GM12878 (cell line): Measurements from ENCODE around the gene PRR15. TPM values are rescaled to one million over a fixed set of nuclear protein-coding genes. Genes with fewer than 3 reads are reported as not detected.

Experiments
- ATAC-seq: fragments of 200-7000 bp; cut with Tn5 transposase; 3 replicates; pipeline ENCODE4 v1.9.1; 2020; ENCODE audit warnings: mild to moderate bottlenecking, moderate library complexity
- BruUV-seq: library from RNA; stranded (reverse); fragments of 400-500 nt; replicated peaks from 2 replicates; lab custom pipeline; 2021; lab: Mats Ljungman, UMichigan
- CTCF ChIA-PET: fragments of 300-600 bp; sonication (Branson Sonifier 250); formaldehyde crosslinking; extraction: SDS; loops from one replicate; lab custom pipeline; 2021; ENCODE audit warnings: inconsistent platforms; lab: Yijun Ruan, JAX
- POLR2A ChIA-PET: fragments of 350-600 bp; formaldehyde crosslinking; extraction: SDS; loops from one replicate; lab custom pipeline; 2021; ENCODE audit warnings: inconsistent platforms; lab: Charles Lee
- RAD21 ChIA-PET: fragments of 300-600 bp; sonication (Branson Sonifier 250); formaldehyde crosslinking; loops from one replicate; lab custom pipeline; 2023; ENCODE audit warnings: antibody characterized with exemption; ENCODE audit not compliant: unreplicated experiment; lab: Charles Lee
- SMC1A ChIA-PET: fragments of 300-600 bp; sonication (Branson Sonifier 250); formaldehyde crosslinking; loops from one replicate; lab custom pipeline; 2023; ENCODE audit not compliant: unreplicated experiment, uncharacterized antibody; lab: Charles Lee
- DNase-seq: peaks from one replicate; pipeline ENCODE4 v3.0.0-alpha.2; 2011; ENCODE audit warnings: low read depth, low spot score
- FAIRE-seq: peaks from 3 replicates; lab custom pipeline; 2011; peaks lifted over from hg19 to GRCh38; lab: Jason Lieb, UNC
- H2AFZ ChIP-seq: 2 replicates; pipeline ENCODE4 v1.6.0; 2011; ENCODE audit warnings: low read depth, low read length, control low read depth; ENCODE audit not compliant: control insufficient read depth
- H3K27ac ChIP-seq: 2 replicates; pipeline ENCODE4 v1.5.1; 2011; ENCODE audit warnings: control low read depth; ENCODE audit not compliant: control insufficient read depth, insufficient read depth
- H3K27me3 ChIP-seq, 2 experiments: replicated peaks in 1 of 2; 2 replicates each; pipeline versions ENCODE4 v1.6.0 to v1.6.1; 2011; ENCODE audit warnings: low read length in 1 of 2; ENCODE audit not compliant: control insufficient read depth in 2 of 2, insufficient read depth in 2 of 2
- H3K36me3 ChIP-seq, 2 experiments: 2 replicates each; pipeline ENCODE4 v1.5.1; 2011; ENCODE audit warnings: low read length in 1 of 2; ENCODE audit not compliant: control insufficient read depth in 2 of 2, insufficient read depth in 2 of 2
- H3K4me1 ChIP-seq: 2 replicates; pipeline ENCODE4 v1.6.1; 2011; ENCODE audit warnings: mild to moderate bottlenecking, low read length, moderate library complexity, mixed read lengths; ENCODE audit not compliant: control insufficient read depth, insufficient read depth
- H3K4me2 ChIP-seq: 2 replicates; pipeline ENCODE4 v1.6.0; 2011; ENCODE audit warnings: control low read depth; ENCODE audit not compliant: control insufficient read depth, insufficient read depth
- H3K4me3 ChIP-seq: fragments of 200-600 bp; sonication (generic); 2 replicates; pipeline ENCODE4 v1.5.1; 2016
- H3K79me2 ChIP-seq: 2 replicates; pipeline ENCODE4 v1.6.0; 2011; ENCODE audit warnings: low read length; ENCODE audit not compliant: control insufficient read depth, insufficient read depth
- H3K9ac ChIP-seq: 2 replicates; pipeline ENCODE4 v1.8.0; 2011; ENCODE audit warnings: low read length, control low read depth, mixed read lengths; ENCODE audit not compliant: control insufficient read depth, insufficient read depth
- H3K9me3 ChIP-seq: replicated peaks from 3 replicates; pipeline ENCODE4 v1.5.1; 2011; ENCODE audit warnings: mild to moderate bottlenecking, low read length; ENCODE audit not compliant: control insufficient read depth, insufficient read depth
- H4K20me1 ChIP-seq: 2 replicates; pipeline ENCODE4 v1.6.0; 2011; ENCODE audit not compliant: control insufficient read depth, insufficient read depth
- BCL3 ChIP-seq: IDR thresholded peaks from 2 replicates; pipeline ENCODE4 v1.6.1; 2011; ENCODE audit warnings: borderline replicate concordance, low read depth, mild to moderate bottlenecking, moderate library complexity, low read length; ENCODE audit not compliant: insufficient read depth, poor library complexity, severe bottlenecking
- BCLAF1 ChIP-seq: fragments of 450-650 bp; IDR thresholded peaks from 2 replicates; pipeline ENCODE4 v1.6.1; 2017; ENCODE audit warnings: antibody characterized with exemption, mild to moderate bottlenecking, moderate library complexity
- BMI1 ChIP-seq: fragments of 450-650 bp; IDR thresholded peaks from 2 replicates; pipeline ENCODE4 v1.6.1; 2016; ENCODE audit warnings: mild to moderate bottlenecking, moderate library complexity, borderline replicate concordance
- BRCA1 ChIP-seq: IDR thresholded peaks from 2 replicates; pipeline ENCODE4 v1.6.1; 2011; ENCODE audit warnings: low read depth, low read length, improper control_type of control experiment
- CEBPB ChIP-seq, 2 experiments: fragments of 150-350 bp in 1 of 2; IDR thresholded peaks; 2 replicates each; pipeline ENCODE4 v1.6.1; 2012 to 2014; ENCODE audit warnings: low read depth in 2 of 2, low read length in 2 of 2, borderline replicate concordance in 1 of 2, inconsistent platforms in 1 of 2
- CREM ChIP-seq: IDR thresholded peaks from 2 replicates; pipeline ENCODE4 v1.6.1; 2014; ENCODE audit warnings: antibody characterized with exemption, low read depth
- GABPA ChIP-seq: IDR thresholded peaks from 2 replicates; pipeline ENCODE4 v1.6.1; 2014; ENCODE audit warnings: antibody characterized with exemption, low read depth, mild to moderate bottlenecking, inconsistent platforms
- KDM1A ChIP-seq: fragments of 200-600 bp; sonication (generic); IDR thresholded peaks from 2 replicates; pipeline ENCODE4 v1.6.1; 2016; ENCODE audit warnings: borderline replicate concordance
- MTA2 ChIP-seq: fragments of 450-650 bp; IDR thresholded peaks from 2 replicates; pipeline ENCODE4 v1.6.1; 2016; ENCODE audit warnings: low read depth, mild to moderate bottlenecking, moderate library complexity
- MTA3 ChIP-seq: IDR thresholded peaks from 2 replicates; pipeline ENCODE4 v1.6.1; 2012; ENCODE audit warnings: low read length, inconsistent platforms, borderline replicate concordance
- NR2C2 ChIP-seq: IDR thresholded peaks from 2 replicates; pipeline ENCODE4 v1.6.1; 2011; ENCODE audit warnings: borderline replicate concordance, low read depth; ENCODE audit not compliant: control insufficient read depth, insufficient read length
- RAD21 ChIP-seq: IDR thresholded peaks from 2 replicates; pipeline ENCODE4 v1.6.1; 2011; ENCODE audit warnings: mild to moderate bottlenecking, low read depth, low read length, moderate library complexity; ENCODE audit not compliant: insufficient read depth
- RBBP5 ChIP-seq: fragments of 200-600 bp; sonication (generic); conservative IDR thresholded peaks from 2 replicates; pipeline ENCODE4 v1.6.1; 2016
- SREBF1 ChIP-seq: IDR thresholded peaks from 2 replicates; pipeline ENCODE4 v1.6.1; 2012; ENCODE audit warnings: mild to moderate bottlenecking, low read length
- ZZZ3 ChIP-seq: IDR thresholded peaks from 2 replicates; pipeline ENCODE4 v1.6.1; 2011; ENCODE audit warnings: low read depth; ENCODE audit not compliant: control insufficient read depth, insufficient read length
- WGBS: methylation state at CpG from one replicate; pipeline ENCODE4 v1.1.6; 2016; ENCODE audit warnings: low lambda C conversion rate; ENCODE audit not compliant: insufficient replicate concordance, insufficient coverage; ENCODE audit errors: missing lambda C conversion rate; 5-methylcytosine and 5-hydroxymethylcytosine counted together
- in situ Hi-C: fragments of 300-500 bp; cut with MboI; formaldehyde crosslinking; loops from 9 replicates; pipeline ENCODE4 v1.14.3; 2018; ENCODE audit warnings: mixed read lengths
- intact Hi-C: fragments of 100-400 bp; cut with micrococcal nuclease; formaldehyde crosslinking; loops from one replicate; pipeline ENCODE4 v1.14.2; 2022; ENCODE audit not compliant: unreplicated experiment
- polyA plus RNA-seq, 11 experiments: library from polyadenylated mRNA; depleted of rRNA in 4 of 11; unstranded in 6 of 11; stranded (reverse) in 5 of 11; fragments of >200 nt; fragmentation: Nextera tagmentation in 4 of 11; fragmentation: Illumina TruSeq in 1 of 11; extraction: Ambion mirVana in 4 of 11; extraction: Trizol in 1 of 11; gene quantifications; 1 replicate in 1 of 11; 2 replicates in 10 of 11; pipeline versions ENCODE4 v1.2.1 to v1.2.3, GENCODE V29; 2011 to 2016; ENCODE audit warnings: inconsistent platforms in 2 of 11, missing spikeins in 2 of 11, low read depth in 1 of 11
- total RNA-seq, 4 experiments: library from RNA; depleted of rRNA in 3 of 4; stranded (reverse); fragments of >200 nt in 3 of 4; fragmentation: Illumina TruSeq in 1 of 4; extraction: Trizol in 1 of 4; gene quantifications; 2 replicates each; pipeline versions ENCODE4 v1.2.1 to v1.2.3, GENCODE V29; 2013 to 2021

PRR15 gene
- total and polyA plus RNA-seq, 10 of the 15 experiments (the other 5 are each of a cell fraction or from before 2014, with no cell fraction given) = not detected

- no peak for TF ChIP-seq MTA2
- TF ChIP-seq RAD21 = no peak
- TF ChIP-seq SREBF1 = no peak
- TF ChIP-seq RBBP5 = no peak
- TF ChIP-seq MTA3 = no peak
- TF ChIP-seq GABPA = no peak
- Histone ChIP-seq H3K36me3 (no peaks in the 10 kb centered on the region), H3K27me3 (peaks cover 0 to 2% of the 10 kb centered on the region in 2 experiments; a peak in 1 of 4 replicates), H2AFZ (no peak overlapping the region), H3K79me2 (no peaks in the 10 kb centered on the region), H3K4me2 (no peak overlapping the region), H3K4me3 (no peak overlapping the region), H3K9ac (no peak overlapping the region), H3K4me1 (no peaks in the 10 kb centered on the region), H3K9me3 (no peaks in the 10 kb centered on the region), H4K20me1 (no peaks in the 10 kb centered on the region), H3K27ac (no peak overlapping the region)
- RAD21 ChIA-PET = no interaction called here
- no peak for ATAC-seq
- no peak for FAIRE-seq
- no peak for DNase-seq
- no TSS peak for BruUV-seq
- in situ Hi-C loops = no loop called here
- intact Hi-C loops = loop anchor here (10.0 kb wide), 1 partner anchor 680 kb away; no protein-coding TSS in a partner anchor
- SMC1A ChIA-PET = no interaction called here
- POLR2A ChIA-PET = no interaction called here
- CTCF ChIA-PET = interaction anchor here (0.6 kb wide), 1 partner anchor 508 kb away, joined by 3 read pairs; no protein-coding TSS in a partner anchor
Measured at GRCh38 chr7:29604702-29605101, 41.1 kb downstream of the PRR15 start.

GRCh38 chr7:29605671-29606070, 42.0 kb downstream of the PRR15 start:
- in situ Hi-C loops = no loop called here
- ChIA-PET POLR2A (no interaction called here), SMC1A (no interaction called here), RAD21 (no interaction called here), CTCF (no interaction called here)
- H3K36me3 ChIP-seq = no peaks in the 10 kb centered on the region
- DNase-seq (no peak), ATAC-seq (no peak), FAIRE-seq (no peak)
- H2AFZ ChIP-seq = no peak overlapping the region
- no TSS peak for BruUV-seq
- H3K9me3 ChIP-seq = no peaks in the 10 kb centered on the region
- H3K27me3 ChIP-seq = peaks cover 0 to 2% of the 10 kb centered on the region in 2 experiments; a peak in 1 of 4 replicates
- H3K9ac ChIP-seq = no peak overlapping the region
- H3K4me3 ChIP-seq = no peak overlapping the region
- H3K4me2 ChIP-seq = no peak overlapping the region
- intact Hi-C loops = loop anchor here (10.0 kb wide), 1 partner anchor 681 kb away; no protein-coding TSS in a partner anchor
- H4K20me1 ChIP-seq = no peaks in the 10 kb centered on the region
- H3K4me1 ChIP-seq = no peaks in the 10 kb centered on the region
- WGBS = 65% methylated on average over 3 of the region's 3 CpGs
- H3K79me2 ChIP-seq = no peaks in the 10 kb centered on the region
- H3K27ac ChIP-seq = no peak overlapping the region
- TF ChIP-seq NR2C2 = no peak
- TF ChIP-seq BCL3 = no peak
- no peak for TF ChIP-seq BCLAF1
- no peak for TF ChIP-seq BMI1
- no peak for TF ChIP-seq CREM
- TF ChIP-seq KDM1A = no peak
- no peak for TF ChIP-seq ZZZ3
- TF ChIP-seq BRCA1 = no peak
- TF ChIP-seq CEBPB (IDR thresholded peaks at IDR 0.05; ENCODE audit: borderline replicate concordance in 1 of 2, low read depth in 2 of 2, low read length in 2 of 2) = no peak
